HEK293T (cell line): ENCODE measurements around the gene PPP2R5D.
"Not testable (repeated sequence)": the region's sequence is repeated elsewhere in the genome, so short reads cannot be mapped to it uniquely, and the experiment has no call there.

Experiments used
- CTCF ChIA-PET: fragments of 350-600 bp; formaldehyde crosslinking; extraction: SDS; loops from one replicate; lab custom pipeline; 2021; ENCODE audit warnings: antibody characterized with exemption, inconsistent platforms; lab: Yijun Ruan, JAX
- POLR2A ChIA-PET: fragments of 350-600 bp; formaldehyde crosslinking; extraction: SDS; loops from one replicate; lab custom pipeline; 2020; ENCODE audit warnings: antibody characterized with exemption, inconsistent platforms; lab: Yijun Ruan, JAX
- DNase-seq: peaks from one replicate; pipeline ENCODE4 v3.0.0; 2012; ENCODE audit warnings: mixed read lengths; ENCODE audit errors: extremely low spot score
- ARNT ChIP-seq: fragments of 450-650 bp; IDR thresholded peaks from 2 replicates; pipeline ENCODE4 v1.6.1; 2017; ENCODE audit warnings: mild to moderate bottlenecking
- BHLHE40 ChIP-seq: fragments of 450-650 bp; IDR thresholded peaks from 2 replicates; pipeline ENCODE4 v1.6.1; 2016; ENCODE audit warnings: mild to moderate bottlenecking, moderate library complexity, borderline replicate concordance
- CTBP1 ChIP-seq: fragments of 450-650 bp; IDR thresholded peaks from 2 replicates; pipeline ENCODE4 v1.6.1; 2016; ENCODE audit warnings: borderline replicate concordance
- ELF4 ChIP-seq: fragments of 450-650 bp; IDR thresholded peaks from 2 replicates; pipeline ENCODE4 v1.6.1; 2017; ENCODE audit warnings: antibody characterized with exemption
- FOXA1 ChIP-seq: fragments of 450-650 bp; IDR thresholded peaks from 2 replicates; pipeline ENCODE4 v1.6.1; 2016; ENCODE audit warnings: mild to moderate bottlenecking
- FOXK2 ChIP-seq: fragments of 450-650 bp; IDR thresholded peaks from 2 replicates; pipeline ENCODE4 v1.6.1; 2016; ENCODE audit warnings: mild to moderate bottlenecking
- FOXM1 ChIP-seq: fragments of 450-650 bp; IDR thresholded peaks from 2 replicates; pipeline ENCODE4 v1.6.1; 2017; ENCODE audit warnings: mild to moderate bottlenecking, borderline replicate concordance
- HDGF ChIP-seq: fragments of 450-650 bp; IDR thresholded peaks from 2 replicates; pipeline ENCODE4 v1.6.1; 2017; ENCODE audit warnings: antibody characterized with exemption, borderline replicate concordance
- L3MBTL2 ChIP-seq: fragments of 450-650 bp; conservative IDR thresholded peaks from 2 replicates; pipeline ENCODE4 v1.6.1; 2016; ENCODE audit warnings: mild to moderate bottlenecking
- LEF1 ChIP-seq: fragments of 450-650 bp; IDR thresholded peaks from 2 replicates; pipeline ENCODE4 v1.6.1; 2017; ENCODE audit warnings: mild to moderate bottlenecking, borderline replicate concordance
- NFRKB ChIP-seq: fragments of 450-650 bp; IDR thresholded peaks from 2 replicates; pipeline ENCODE4 v1.6.1; 2016; ENCODE audit warnings: mild to moderate bottlenecking, moderate library complexity
- PKNOX1 ChIP-seq: fragments of 450-650 bp; IDR thresholded peaks from 2 replicates; pipeline ENCODE4 v1.6.1; 2016
- SP1 ChIP-seq: fragments of 450-650 bp; IDR thresholded peaks from 2 replicates; pipeline ENCODE4 v1.6.1; 2017
- SUZ12 ChIP-seq: fragments of 450-650 bp; IDR thresholded peaks from 2 replicates; pipeline ENCODE4 v1.6.1; 2016; ENCODE audit warnings: mild to moderate bottlenecking
- TARDBP ChIP-seq: fragments of 450-650 bp; IDR thresholded peaks from 2 replicates; pipeline ENCODE4 v1.6.1; 2016
- ZNF384 ChIP-seq: fragments of 450-650 bp; IDR thresholded peaks from 2 replicates; pipeline ENCODE4 v1.6.1; 2016

The PPP2R5D gene

GRCh38 chr6:42989923-42990322 is 5.6 kb downstream of the PPP2R5D start:
- TF ChIP-seq PKNOX1: no peak
- no peak for TF ChIP-seq TARDBP
- no peak for TF ChIP-seq NFRKB
- no peak for TF ChIP-seq BHLHE40
- TF ChIP-seq SP1: no peak
- no peak for TF ChIP-seq ZNF384
- TF ChIP-seq FOXK2: no peak
- no peak for TF ChIP-seq L3MBTL2
- TF ChIP-seq ARNT: no peak
- TF ChIP-seq CTBP1: no peak
- TF ChIP-seq ELF4: no peak
- no peak for TF ChIP-seq HDGF
- TF ChIP-seq FOXA1: no peak
- TF ChIP-seq SUZ12: no peak
- TF ChIP-seq LEF1: no peak
- no peak for TF ChIP-seq FOXM1
- ChIA-PET CTCF (no interaction called here), POLR2A (no interaction called here)
- DNase-seq: no peak

- no peak for TF ChIP-seq NFRKB
- TF ChIP-seq ZNF384: no peak
- TF ChIP-seq ARNT: no peak
- no peak for TF ChIP-seq PKNOX1
- no peak for TF ChIP-seq HDGF
- no peak for TF ChIP-seq TARDBP
- no peak for TF ChIP-seq FOXA1
- TF ChIP-seq LEF1: no peak
- TF ChIP-seq FOXM1: no peak
- TF ChIP-seq CTBP1: no peak
- TF ChIP-seq SP1: no peak
- TF ChIP-seq FOXK2: no peak
- no peak for TF ChIP-seq SUZ12
- TF ChIP-seq BHLHE40: no peak
- DNase-seq: no peak
- POLR2A ChIA-PET: no interaction called here
- CTCF ChIA-PET: no interaction called here
Measured at GRCh38 chr6:42993445-42993844, 9.1 kb downstream of the PPP2R5D start.

- ChIA-PET CTCF (no interaction called here), POLR2A (interaction anchor here (1.3 to 1.9 kb wide), 4 partner anchors 13 to 67 kb away, joined by 4 to 13 read pairs (median 6); partner anchors contain the start of genes CNPY3, KLHDC3, MEA1 and PEX6)
Measured at GRCh38 chr6:42996513-42996912, 12.1 kb downstream of the PPP2R5D start.

GRCh38 chr6:42998205-42998604 is 13.8 kb downstream of the PPP2R5D start:
- DNase-seq, CTCF ChIA-PET: not testable (repeated sequence)
- POLR2A ChIA-PET: interaction anchor here (0.6 to 1.7 kb wide), 2 partner anchors 16 to 602 kb away, joined by 3 to 8 read pairs; partner anchors contain the start of genes KLHDC3 and MEA1

More at GRCh38 chr6:42996513-42996912, 12.1 kb downstream of the PPP2R5D start:
- TF ChIP-seq FOXM1: no peak
- TF ChIP-seq FOXK2: no peak
- no peak for DNase-seq

GRCh38 chr6:43001843-43002242 is 17.5 kb downstream of the PPP2R5D start:
- CTCF ChIA-PET: no interaction called here
- POLR2A ChIA-PET: interaction anchor here (0.8 to 2.4 kb wide), 2 partner anchors 11 to 18 kb away, joined by 3 to 8 read pairs; partner anchors contain the start of gene PPP2R5D

GRCh38 chr6:43005844-43006243 is 21.5 kb downstream of the PPP2R5D start:
- DNase-seq: no peak
- ChIA-PET CTCF (no interaction called here), POLR2A (interaction anchor here (1.5 to 3.4 kb wide), 3 partner anchors 8 to 27 kb away, joined by 4 to 12 read pairs (median 5); partner anchors contain the start of genes KLHDC3, MEA1, PEX6 and PPP2R5D)
- no peak for TF ChIP-seq FOXM1
- no peak for TF ChIP-seq ELF4
- TF ChIP-seq SP1: no peak
- TF ChIP-seq BHLHE40: no peak
- no peak for TF ChIP-seq HDGF
- TF ChIP-seq ZNF384: no peak
- no peak for TF ChIP-seq FOXA1
- TF ChIP-seq SUZ12: no peak

More at GRCh38 chr6:43001843-43002242, 17.5 kb downstream of the PPP2R5D start:
- no peak for DNase-seq
- TF ChIP-seq BHLHE40 (no peak), HDGF (no peak), ARNT (no peak), NFRKB (no peak)

- DNase-seq: no peak
- TF ChIP-seq ZNF384: no peak
- no peak for TF ChIP-seq SP1
- no peak for TF ChIP-seq ELF4
- TF ChIP-seq HDGF: no peak
- no peak for TF ChIP-seq CTBP1
- no peak for TF ChIP-seq NFRKB
- no peak for TF ChIP-seq SUZ12
- no peak for TF ChIP-seq FOXK2
- no peak for TF ChIP-seq ARNT
- TF ChIP-seq L3MBTL2: no peak
- no peak for TF ChIP-seq FOXA1
- ChIA-PET POLR2A (interaction anchor here (1.6 to 3.4 kb wide), 2 partner anchors 22 to 28 kb away, joined by 4 to 12 read pairs; partner anchors contain the start of genes PEX6 and PPP2R5D), CTCF (no interaction called here)
Measured at GRCh38 chr6:43006251-43006650, 21.9 kb downstream of the PPP2R5D start.
